NCI-H345 treated with DMSO at 0.1 percent for 48 hours (cell line): Measurements from ENCODE around the gene FAM168A.

Experiments
- DNase-seq: peaks from one replicate; lab custom pipeline; 2025; ENCODE audit not compliant: unreplicated experiment; lab: John Stamatoyannopoulos, UW

FAM168A gene

GRCh38 chr11:73379189-73379880, 218.6 kb downstream of the FAM168A start:
- no peak for DNase-seq

- DNase-seq: no peak
These were observed 220.9 kb downstream of the FAM168A start for GRCh38 chr11:73376803-73377629.

GRCh38 chr11:73376160-73376802, 221.6 kb downstream of the FAM168A start, which contains the start of gene RELT:
TSS of gene RELT (plus strand) at chr11:73376399. CDS start at chr11:73389137, 12,738 bp downstream.
- peak; percentile 71 for DNase-seq

- no peak for DNase-seq
These were observed 222.1 kb downstream of the FAM168A start for GRCh38 chr11:73375830-73376159.

- no peak for DNase-seq
These were observed 223.8 kb downstream of the FAM168A start for GRCh38 chr11:73374151-73374550.

- DNase-seq: no peak
These were observed 225.4 kb downstream of the FAM168A start for GRCh38 chr11:73372375-73372993.

GRCh38 chr11:73367482-73368024, 230.4 kb downstream of the FAM168A start:
- DNase-seq: no peak

- no peak for DNase-seq
These were observed 231.0 kb downstream of the FAM168A start for GRCh38 chr11:73366953-73367352.

GRCh38 chr11:73366265-73366610, 231.7 kb downstream of the FAM168A start:
- DNase-seq: no peak

GRCh38 chr11:73365352-73366264, 232.3 kb downstream of the FAM168A start:
- no peak for DNase-seq

GRCh38 chr11:73363147-73363546, 234.8 kb downstream of the FAM168A start:
- no peak for DNase-seq

GRCh38 chr11:73361953-73362776, 235.7 kb downstream of the FAM168A start:
- no peak for DNase-seq

GRCh38 chr11:73360743-73361369, 237.1 kb downstream of the FAM168A start:
- DNase-seq: no peak

GRCh38 chr11:73359930-73360742, 237.8 kb downstream of the FAM168A start:
- DNase-seq: no peak

GRCh38 chr11:73359341-73359740, 238.6 kb downstream of the FAM168A start:
- no peak for DNase-seq

GRCh38 chr11:73358071-73358470, 239.8 kb downstream of the FAM168A start:
- no peak for DNase-seq

GRCh38 chr11:73356979-73357860, 240.7 kb downstream of the FAM168A start:
- DNase-seq: no peak
